ENCODE results near the gene POM121C.
"Not testable (repeated sequence)": the region's sequence is repeated elsewhere in the genome, so short reads cannot be mapped to it uniquely, and the experiment has no call there.

DNA sequence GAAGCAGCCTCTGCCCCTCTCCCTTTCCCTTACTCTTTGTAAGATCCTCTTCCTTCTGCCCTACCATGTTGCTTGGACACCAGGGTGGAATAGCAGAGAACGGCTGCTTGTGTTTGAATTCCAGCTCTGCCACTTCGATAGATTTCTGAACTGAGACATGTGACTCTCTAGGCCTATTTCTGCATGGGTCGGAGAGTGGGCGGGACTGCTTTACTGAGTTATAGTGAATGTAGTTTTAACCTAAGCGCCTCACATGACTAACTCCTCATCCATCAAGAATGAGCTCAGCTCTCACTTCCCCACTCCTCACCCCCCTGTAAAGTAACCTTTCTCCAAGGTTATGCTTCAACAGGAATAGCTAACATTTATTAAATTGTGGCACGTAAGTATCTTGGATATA lies 71.9 kb downstream of the POM121C start:
- TF ChIP-seq, protein P1, sequence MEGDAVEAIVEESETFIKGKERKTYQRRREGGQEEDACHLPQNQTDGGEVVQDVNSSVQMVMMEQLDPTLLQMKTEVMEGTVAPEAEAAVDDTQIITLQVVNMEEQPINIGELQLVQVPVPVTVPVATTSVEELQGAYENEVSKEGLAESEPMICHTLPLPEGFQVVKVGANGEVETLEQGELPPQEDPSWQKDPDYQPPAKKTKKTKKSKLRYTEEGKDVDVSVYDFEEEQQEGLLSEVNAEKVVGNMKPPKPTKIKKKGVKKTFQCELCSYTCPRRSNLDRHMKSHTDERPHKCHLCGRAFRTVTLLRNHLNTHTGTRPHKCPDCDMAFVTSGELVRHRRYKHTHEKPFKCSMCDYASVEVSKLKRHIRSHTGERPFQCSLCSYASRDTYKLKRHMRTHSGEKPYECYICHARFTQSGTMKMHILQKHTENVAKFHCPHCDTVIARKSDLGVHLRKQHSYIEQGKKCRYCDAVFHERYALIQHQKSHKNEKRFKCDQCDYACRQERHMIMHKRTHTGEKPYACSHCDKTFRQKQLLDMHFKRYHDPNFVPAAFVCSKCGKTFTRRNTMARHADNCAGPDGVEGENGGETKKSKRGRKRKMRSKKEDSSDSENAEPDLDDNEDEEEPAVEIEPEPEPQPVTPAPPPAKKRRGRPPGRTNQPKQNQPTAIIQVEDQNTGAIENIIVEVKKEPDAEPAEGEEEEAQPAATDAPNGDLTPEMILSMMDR (IDR thresholded peaks at IDR 0.05): not testable (repeated sequence)
- not testable (repeated sequence) for TF ChIP-seq POLR2A (IDR thresholded peaks at IDR 0.05)
